Skeletal muscle cell (primary cell): Measurements from ENCODE around the gene CYLD.

Source experiments
- DNase-seq: peaks from one replicate; pipeline ENCODE4 v3.0.0-alpha.2; 2010; ENCODE audit warnings: low read depth
- H3K4me3 ChIP-seq: 2 replicates; pipeline ENCODE4 v1.5.1; 2011; ENCODE audit warnings: low read depth, mild to moderate bottlenecking, control low read depth, low read length, moderate library complexity

CYLD gene

GRCh38 chr16:50709061-50709684, 32.7 kb upstream of the CYLD start:
- no peak overlapping the region for H3K4me3 ChIP-seq
- DNase-seq: no peak

DNA sequence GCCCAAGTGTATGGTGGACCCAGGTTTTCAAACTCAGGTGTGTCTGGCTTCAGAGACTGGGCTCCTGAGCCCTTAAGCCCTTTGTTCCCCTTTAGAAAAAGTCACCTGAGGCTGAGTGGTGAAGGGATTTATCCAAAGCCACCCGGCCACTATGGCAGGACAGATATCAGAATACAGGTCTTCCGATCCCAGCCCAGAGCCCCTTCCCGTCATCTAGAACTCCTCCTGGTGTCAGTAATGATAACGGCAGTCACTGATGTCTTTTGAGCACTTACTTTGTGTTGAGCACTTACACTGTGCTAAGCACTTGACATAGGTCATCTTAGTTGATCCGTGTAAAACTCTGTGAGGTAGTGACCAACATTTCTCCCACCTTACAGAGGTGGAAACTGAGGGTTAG, 31.9 kb upstream of the CYLD start:
- no peak overlapping the region for H3K4me3 ChIP-seq
- no peak for DNase-seq

DNA sequence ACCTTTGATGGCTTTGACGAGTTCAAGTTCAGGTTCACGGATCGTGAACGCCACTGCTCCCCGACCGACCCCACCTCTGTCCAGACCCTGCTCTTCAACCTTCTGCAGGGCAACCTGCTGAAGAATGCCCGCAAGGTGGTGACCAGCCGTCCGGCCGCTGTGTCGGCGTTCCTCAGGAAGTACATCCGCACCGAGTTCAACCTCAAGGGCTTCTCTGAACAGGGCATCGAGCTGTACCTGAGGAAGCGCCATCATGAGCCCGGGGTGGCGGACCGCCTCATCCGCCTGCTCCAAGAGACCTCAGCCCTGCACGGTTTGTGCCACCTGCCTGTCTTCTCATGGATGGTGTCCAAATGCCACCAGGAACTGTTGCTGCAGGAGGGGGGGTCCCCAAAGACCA, 30.8 kb upstream of the CYLD start:
- no peak for DNase-seq

GRCh38 chr16:50711862-50712559, 29.9 kb upstream of the CYLD start:
- no peak for DNase-seq
- H3K4me3 ChIP-seq: no peak overlapping the region

More for the DNA sequence above, 30.8 kb upstream of the CYLD start:
- H3K4me3 ChIP-seq: no peak overlapping the region

GRCh38 chr16:50712560-50712898, 29.4 kb upstream of the CYLD start:
- no peak for DNase-seq
- no peak overlapping the region for H3K4me3 ChIP-seq

- DNase-seq: no peak
- no peak overlapping the region for H3K4me3 ChIP-seq
Measured at GRCh38 chr16:50712956-50713355, 28.9 kb upstream of the CYLD start.

GRCh38 chr16:50717091-50717490, 24.8 kb upstream of the CYLD start:
- DNase-seq: no peak
- no peak overlapping the region for H3K4me3 ChIP-seq

DNA sequence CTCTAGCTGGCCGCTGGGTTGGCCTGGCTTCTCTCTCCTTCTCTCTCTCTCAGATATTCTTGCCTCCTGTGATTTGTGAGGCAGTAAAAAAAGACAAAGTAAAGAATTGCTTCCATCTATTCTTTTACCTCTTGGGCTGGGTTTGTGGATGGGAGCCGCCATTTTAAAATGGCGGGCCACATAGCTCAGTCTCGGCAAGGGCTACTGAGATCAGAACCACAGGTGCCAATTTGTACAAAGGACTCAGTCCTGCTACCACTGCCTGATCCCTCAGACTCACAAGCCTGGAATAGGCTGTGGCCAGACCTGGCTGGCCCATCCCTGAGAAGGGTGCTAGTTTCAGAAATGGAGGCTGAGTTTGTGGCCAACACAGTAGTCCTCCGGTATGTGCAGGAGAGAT, 24.4 kb upstream of the CYLD start:
- DNase-seq: no peak
- H3K4me3 ChIP-seq: no peak overlapping the region

DNA sequence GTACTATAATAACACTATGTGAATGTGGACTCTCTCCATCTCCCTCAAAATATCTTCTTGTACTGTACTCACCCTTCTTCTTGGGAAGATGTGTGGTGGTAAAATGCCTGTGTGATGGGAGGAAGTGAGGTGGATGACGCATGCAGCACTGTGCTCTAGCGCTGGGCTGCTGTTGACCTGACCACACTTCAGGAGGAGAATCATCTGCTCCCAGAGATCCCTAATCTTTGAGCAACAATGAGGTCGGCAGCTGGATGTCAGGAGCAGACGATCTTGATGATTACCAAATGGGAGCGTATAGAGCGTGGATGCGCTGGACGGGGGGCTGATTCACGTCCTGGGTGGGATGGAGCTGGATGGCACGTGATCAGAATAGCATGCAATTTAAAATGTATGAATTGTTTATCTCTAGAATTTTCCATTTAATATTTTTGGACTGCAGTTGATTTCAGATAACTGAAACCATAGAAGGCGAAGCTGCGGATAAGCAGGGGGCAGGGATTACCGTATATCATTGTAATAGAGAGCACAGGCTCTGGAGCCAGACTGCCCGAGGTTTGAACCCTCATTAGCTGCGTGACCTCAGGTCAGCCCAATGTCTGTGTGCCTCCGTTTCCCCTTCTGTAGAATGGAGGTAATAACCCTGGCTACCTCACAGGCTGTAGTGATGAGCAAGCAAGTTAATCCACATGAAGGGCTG, 23.7 kb upstream of the CYLD start:
- no peak overlapping the region for H3K4me3 ChIP-seq
- no peak for DNase-seq

- H3K4me3 ChIP-seq: no peak overlapping the region
- DNase-seq: no peak
Measured at GRCh38 chr16:50718761-50719400, 23.0 kb upstream of the CYLD start.

GRCh38 chr16:50719401-50720337, 22.2 kb upstream of the CYLD start:
- no peak overlapping the region for H3K4me3 ChIP-seq
- no peak for DNase-seq

GRCh38 chr16:50721549-50722404, 20.1 kb upstream of the CYLD start:
- H3K4me3 ChIP-seq: no peak overlapping the region
- no peak for DNase-seq

- no peak for DNase-seq
- no peak overlapping the region for H3K4me3 ChIP-seq
Measured at GRCh38 chr16:50722405-50722737, 19.5 kb upstream of the CYLD start.

DNA sequence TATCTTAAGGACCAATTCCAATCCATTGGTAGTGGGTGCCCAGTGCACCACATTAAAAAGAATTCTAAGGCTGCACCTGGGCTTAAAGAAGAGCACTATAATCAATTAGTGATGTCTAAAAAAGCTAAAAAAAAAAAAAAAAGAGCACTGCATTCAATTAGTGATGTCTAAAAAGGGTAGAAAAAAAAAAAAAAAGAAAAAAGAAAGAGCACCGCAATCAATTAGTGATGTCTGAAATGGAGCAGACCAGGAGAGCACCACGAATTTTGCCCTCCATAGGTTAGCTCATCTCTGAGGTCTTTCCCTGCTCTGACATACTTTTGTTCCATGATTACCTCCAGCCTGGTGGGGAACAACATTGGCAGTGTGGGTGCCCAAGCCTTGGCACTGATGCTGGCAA, 18.9 kb upstream of the CYLD start:
- no peak overlapping the region for H3K4me3 ChIP-seq
- DNase-seq: no peak

GRCh38 chr16:50724306-50724705, 17.6 kb upstream of the CYLD start:
- H3K4me3 ChIP-seq: no peak overlapping the region
- no peak for DNase-seq

DNA sequence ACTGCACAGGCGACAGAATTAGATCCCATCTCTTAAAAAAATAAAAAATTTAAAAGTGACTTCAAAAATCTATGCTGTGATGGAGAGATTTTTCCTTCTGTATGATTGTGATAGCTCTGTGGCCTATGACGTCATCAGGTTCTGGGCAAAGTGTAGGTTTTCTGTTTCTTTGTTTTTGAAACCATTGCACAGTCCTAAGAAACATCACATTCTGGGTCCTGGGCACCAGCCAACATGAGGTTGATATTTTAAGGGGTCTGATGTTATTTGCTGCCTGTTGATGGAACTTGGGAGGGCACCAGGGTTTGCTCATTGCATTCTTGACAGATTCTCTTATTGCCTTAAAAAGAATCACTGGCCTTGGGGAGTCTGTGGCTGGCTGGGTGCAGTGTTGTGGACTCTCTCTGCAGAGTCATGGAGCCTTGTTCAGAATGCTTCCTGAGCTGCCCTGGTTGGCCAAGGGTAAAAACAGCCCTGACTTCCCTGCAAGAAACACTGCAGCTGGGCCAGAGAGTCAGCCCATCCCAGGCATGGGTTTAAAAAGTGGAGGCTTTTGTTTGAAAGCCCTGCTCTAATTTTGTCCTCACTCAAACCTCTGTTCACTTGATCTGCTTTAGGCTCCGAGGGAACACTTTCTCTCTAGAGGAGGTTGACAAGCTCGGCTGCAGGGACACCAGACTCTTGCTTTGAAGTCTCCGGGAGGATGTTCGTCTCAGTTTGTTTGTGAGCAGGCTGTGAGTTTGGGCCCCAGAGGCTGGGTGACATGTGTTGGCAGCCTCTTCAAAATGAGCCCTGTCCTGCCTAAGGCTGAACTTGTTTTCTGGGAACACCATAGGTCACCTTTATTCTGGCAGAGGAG, 10.5 kb upstream of the CYLD start:
- H3K4me3 ChIP-seq: no peak overlapping the region
- DNase-seq: no peak

DNA sequence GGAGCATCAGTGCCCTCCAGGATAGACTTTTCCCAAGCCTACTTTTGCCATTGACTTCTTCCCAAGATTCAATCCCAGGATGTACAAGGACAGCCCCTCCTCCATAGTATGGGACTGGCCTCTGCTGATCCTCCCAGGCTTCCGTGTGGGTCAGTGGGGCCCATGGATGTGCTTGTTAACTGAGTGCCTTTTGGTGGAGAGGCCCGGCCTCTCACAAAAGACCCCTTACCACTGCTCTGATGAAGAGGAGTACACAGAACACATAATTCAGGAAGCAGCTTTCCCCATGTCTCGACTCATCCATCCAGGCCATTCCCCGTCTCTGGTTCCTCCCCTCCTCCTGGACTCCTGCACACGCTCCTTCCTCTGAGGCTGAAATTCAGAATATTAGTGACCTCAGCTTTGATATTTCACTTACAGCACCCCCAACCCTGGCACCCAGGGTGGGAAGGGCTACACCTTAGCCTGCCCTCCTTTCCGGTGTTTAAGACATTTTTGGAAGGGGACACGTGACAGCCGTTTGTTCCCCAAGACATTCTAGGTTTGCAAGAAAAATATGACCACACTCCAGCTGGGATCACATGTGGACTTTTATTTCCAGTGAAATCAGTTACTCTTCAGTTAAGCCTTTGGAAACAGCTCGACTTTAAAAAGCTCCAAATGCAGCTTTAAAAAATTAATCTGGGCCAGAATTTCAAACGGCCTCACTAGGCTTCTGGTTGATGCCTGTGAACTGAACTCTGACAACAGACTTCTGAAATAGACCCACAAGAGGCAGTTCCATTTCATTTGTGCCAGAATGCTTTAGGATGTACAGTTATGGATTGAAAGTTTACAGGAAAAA, 9.7 kb upstream of the CYLD start:
- DNase-seq: no peak
- H3K4me3 ChIP-seq: no peak overlapping the region
